GM12878 (cell line): ENCODE data around the gene PXDC1.

Source experiments
- ATF7 ChIP-seq: fragments of 450-650 bp; IDR thresholded peaks from 2 replicates; pipeline ENCODE4 v1.6.1; 2016; ENCODE audit warnings: low read depth, mild to moderate bottlenecking
- EZH2 ChIP-seq: IDR thresholded peaks from 2 replicates; pipeline ENCODE4 v1.6.1; 2012; ENCODE audit warnings: low read depth, mild to moderate bottlenecking, control low read depth, inconsistent platforms, low read length, borderline replicate concordance; ENCODE audit not compliant: control insufficient read depth
- GABPA ChIP-seq: IDR thresholded peaks from 2 replicates; pipeline ENCODE4 v1.6.1; 2014; ENCODE audit warnings: antibody characterized with exemption, low read depth, mild to moderate bottlenecking, inconsistent platforms
- JUND ChIP-seq: IDR thresholded peaks from 2 replicates; pipeline ENCODE4 v1.6.1; 2012; ENCODE audit warnings: low read depth, mild to moderate bottlenecking, low read length, improper control_type of control experiment, moderate library complexity
- MEF2A ChIP-seq: IDR thresholded peaks from 2 replicates; pipeline ENCODE4 v1.6.1; 2011; ENCODE audit warnings: low read depth, mild to moderate bottlenecking, low read length, moderate library complexity; ENCODE audit not compliant: insufficient read depth
- POLR2A ChIP-seq: IDR thresholded peaks from 2 replicates; pipeline ENCODE4 v1.6.1; 2011; ENCODE audit warnings: low read depth, mild to moderate bottlenecking, low read length
- POLR2AphosphoS5 ChIP-seq: IDR thresholded peaks from 2 replicates; pipeline ENCODE4 v1.6.1; 2011; ENCODE audit warnings: mild to moderate bottlenecking, low read length, inconsistent platforms
- RFX5 ChIP-seq: IDR thresholded peaks from 2 replicates; pipeline ENCODE4 v1.6.1; 2011; ENCODE audit warnings: low read depth, low read length, improper control_type of control experiment
- SIN3A ChIP-seq: IDR thresholded peaks from 2 replicates; pipeline ENCODE4 v1.6.1; 2012; ENCODE audit warnings: low read depth, low read length, improper control_type of control experiment
- TF ChIP-seq, protein P1 (sequence below): IDR thresholded peaks from 2 replicates; pipeline ENCODE4 v1.6.1; 2011; ENCODE audit warnings: mild to moderate bottlenecking, low read depth, low read length, moderate library complexity; ENCODE audit not compliant: insufficient replicate concordance
- TF ChIP-seq, protein P2 (sequence below), 3 experiments: IDR thresholded peaks in 2 of 3; conservative IDR thresholded peaks in 1 of 3; 2 replicates each; pipeline ENCODE4 v1.5.1; 2011; ENCODE audit warnings: low read depth in 3 of 3, low read length in 3 of 3, mild to moderate bottlenecking in 3 of 3, control low read depth in 2 of 3, moderate library complexity in 2 of 3, inconsistent platforms in 1 of 3, mixed read lengths in 1 of 3; ENCODE audit not compliant: control insufficient read depth in 2 of 3, insufficient read depth in 1 of 3; ENCODE audit errors: extremely low read depth in 1 of 3
- TF ChIP-seq, protein P3 (sequence below): IDR thresholded peaks from 2 replicates; pipeline ENCODE4 v1.6.1; 2012; ENCODE audit warnings: mild to moderate bottlenecking, low read depth, low read length

DNA sequence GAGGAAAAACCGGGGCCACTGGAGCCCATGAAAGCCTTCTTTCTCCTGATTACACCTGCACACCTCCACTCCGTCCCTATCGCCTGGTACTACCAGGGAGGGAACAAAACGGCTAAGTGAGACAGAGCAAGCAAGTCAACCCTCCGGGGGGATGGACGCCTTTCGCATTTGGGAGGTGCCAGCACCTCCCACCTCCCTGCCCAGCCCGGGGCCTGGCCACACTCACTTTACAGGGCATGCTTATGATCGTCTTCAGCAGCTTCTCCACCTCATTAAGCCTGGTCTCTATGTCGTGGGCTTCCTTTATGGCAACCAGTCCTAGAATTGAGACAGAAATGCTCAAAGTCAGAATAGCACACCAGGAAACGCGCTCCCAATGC, 13.7 kb downstream of the PXDC1 start:
- TF ChIP-seq, protein P1, sequence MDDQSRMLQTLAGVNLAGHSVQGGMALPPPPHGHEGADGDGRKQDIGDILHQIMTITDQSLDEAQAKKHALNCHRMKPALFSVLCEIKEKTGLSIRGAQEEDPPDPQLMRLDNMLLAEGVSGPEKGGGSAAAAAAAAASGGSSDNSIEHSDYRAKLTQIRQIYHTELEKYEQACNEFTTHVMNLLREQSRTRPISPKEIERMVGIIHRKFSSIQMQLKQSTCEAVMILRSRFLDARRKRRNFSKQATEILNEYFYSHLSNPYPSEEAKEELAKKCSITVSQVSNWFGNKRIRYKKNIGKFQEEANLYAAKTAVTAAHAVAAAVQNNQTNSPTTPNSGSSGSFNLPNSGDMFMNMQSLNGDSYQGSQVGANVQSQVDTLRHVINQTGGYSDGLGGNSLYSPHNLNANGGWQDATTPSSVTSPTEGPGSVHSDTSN: no peak
- TF ChIP-seq POLR2AphosphoS5: no peak
- TF ChIP-seq, protein P2, sequence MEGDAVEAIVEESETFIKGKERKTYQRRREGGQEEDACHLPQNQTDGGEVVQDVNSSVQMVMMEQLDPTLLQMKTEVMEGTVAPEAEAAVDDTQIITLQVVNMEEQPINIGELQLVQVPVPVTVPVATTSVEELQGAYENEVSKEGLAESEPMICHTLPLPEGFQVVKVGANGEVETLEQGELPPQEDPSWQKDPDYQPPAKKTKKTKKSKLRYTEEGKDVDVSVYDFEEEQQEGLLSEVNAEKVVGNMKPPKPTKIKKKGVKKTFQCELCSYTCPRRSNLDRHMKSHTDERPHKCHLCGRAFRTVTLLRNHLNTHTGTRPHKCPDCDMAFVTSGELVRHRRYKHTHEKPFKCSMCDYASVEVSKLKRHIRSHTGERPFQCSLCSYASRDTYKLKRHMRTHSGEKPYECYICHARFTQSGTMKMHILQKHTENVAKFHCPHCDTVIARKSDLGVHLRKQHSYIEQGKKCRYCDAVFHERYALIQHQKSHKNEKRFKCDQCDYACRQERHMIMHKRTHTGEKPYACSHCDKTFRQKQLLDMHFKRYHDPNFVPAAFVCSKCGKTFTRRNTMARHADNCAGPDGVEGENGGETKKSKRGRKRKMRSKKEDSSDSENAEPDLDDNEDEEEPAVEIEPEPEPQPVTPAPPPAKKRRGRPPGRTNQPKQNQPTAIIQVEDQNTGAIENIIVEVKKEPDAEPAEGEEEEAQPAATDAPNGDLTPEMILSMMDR (IDR thresholded peaks at IDR 0.05 in 2 of 3, conservative IDR thresholded peaks at IDR 0.05 in 1 of 3; ENCODE audit: control insufficient read depth in 2 of 3, extremely low read depth in 1 of 3, insufficient read depth in 1 of 3, low read depth in 3 of 3, low read length in 3 of 3): no peak
- TF ChIP-seq MEF2A: no peak
- no peak for TF ChIP-seq EZH2
- TF ChIP-seq, protein P3, sequence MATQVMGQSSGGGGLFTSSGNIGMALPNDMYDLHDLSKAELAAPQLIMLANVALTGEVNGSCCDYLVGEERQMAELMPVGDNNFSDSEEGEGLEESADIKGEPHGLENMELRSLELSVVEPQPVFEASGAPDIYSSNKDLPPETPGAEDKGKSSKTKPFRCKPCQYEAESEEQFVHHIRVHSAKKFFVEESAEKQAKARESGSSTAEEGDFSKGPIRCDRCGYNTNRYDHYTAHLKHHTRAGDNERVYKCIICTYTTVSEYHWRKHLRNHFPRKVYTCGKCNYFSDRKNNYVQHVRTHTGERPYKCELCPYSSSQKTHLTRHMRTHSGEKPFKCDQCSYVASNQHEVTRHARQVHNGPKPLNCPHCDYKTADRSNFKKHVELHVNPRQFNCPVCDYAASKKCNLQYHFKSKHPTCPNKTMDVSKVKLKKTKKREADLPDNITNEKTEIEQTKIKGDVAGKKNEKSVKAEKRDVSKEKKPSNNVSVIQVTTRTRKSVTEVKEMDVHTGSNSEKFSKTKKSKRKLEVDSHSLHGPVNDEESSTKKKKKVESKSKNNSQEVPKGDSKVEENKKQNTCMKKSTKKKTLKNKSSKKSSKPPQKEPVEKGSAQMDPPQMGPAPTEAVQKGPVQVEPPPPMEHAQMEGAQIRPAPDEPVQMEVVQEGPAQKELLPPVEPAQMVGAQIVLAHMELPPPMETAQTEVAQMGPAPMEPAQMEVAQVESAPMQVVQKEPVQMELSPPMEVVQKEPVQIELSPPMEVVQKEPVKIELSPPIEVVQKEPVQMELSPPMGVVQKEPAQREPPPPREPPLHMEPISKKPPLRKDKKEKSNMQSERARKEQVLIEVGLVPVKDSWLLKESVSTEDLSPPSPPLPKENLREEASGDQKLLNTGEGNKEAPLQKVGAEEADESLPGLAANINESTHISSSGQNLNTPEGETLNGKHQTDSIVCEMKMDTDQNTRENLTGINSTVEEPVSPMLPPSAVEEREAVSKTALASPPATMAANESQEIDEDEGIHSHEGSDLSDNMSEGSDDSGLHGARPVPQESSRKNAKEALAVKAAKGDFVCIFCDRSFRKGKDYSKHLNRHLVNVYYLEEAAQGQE: no peak
- no peak for TF ChIP-seq JUND
- TF ChIP-seq GABPA: no peak
- no peak for TF ChIP-seq SIN3A
- no peak for TF ChIP-seq RFX5
- TF ChIP-seq ATF7: no peak
- TF ChIP-seq POLR2A: no peak
